SJCRH30 (cell line): ENCODE results near the gene UBA52. TPM values are rescaled to one million over a fixed set of nuclear protein-coding genes. Genes with fewer than 3 reads are reported as not detected.
A peak's percentile ranks its signal among the peaks of the same experiment; 100 is the strongest.

Source experiments
- DNase-seq, 2 experiments: peaks; one replicate each; pipeline ENCODE4 v3.0.0-alpha.2; 2015 to 2020
- H3K27ac ChIP-seq: fragments of 250-450 bp; sonication (Bioruptor Pico); 2 replicates; pipeline ENCODE4 v1.5.1; 2020; ENCODE audit warnings: mild to moderate bottlenecking, moderate library complexity
- H3K27me3 ChIP-seq: fragments of 250-450 bp; sonication (Bioruptor Pico); 2 replicates; pipeline ENCODE4 v1.5.1; 2020; ENCODE audit warnings: mild to moderate bottlenecking, moderate library complexity
- H3K36me3 ChIP-seq: fragments of 250-450 bp; sonication (Bioruptor Pico); 2 replicates; pipeline ENCODE4 v1.5.1; 2020; ENCODE audit warnings: mild to moderate bottlenecking, moderate library complexity
- H3K4me1 ChIP-seq: fragments of 250-450 bp; sonication (Bioruptor Pico); 2 replicates; pipeline ENCODE4 v1.5.1; 2020; ENCODE audit warnings: mild to moderate bottlenecking, moderate library complexity
- H3K4me3 ChIP-seq: fragments of 250-450 bp; sonication (Bioruptor Pico); 2 replicates; pipeline ENCODE4 v1.5.1; 2020; ENCODE audit warnings: mild to moderate bottlenecking, moderate library complexity
- H3K9me3 ChIP-seq: fragments of 250-450 bp; sonication (Bioruptor Pico); replicated peaks from 2 replicates; pipeline ENCODE4 v1.5.1; 2020; ENCODE audit warnings: mild to moderate bottlenecking, moderate library complexity
- total RNA-seq: library from RNA; depleted of rRNA; stranded (reverse); fragments of >200 nt; shearing (Covaris generic); gene quantifications from 2 replicates; pipeline ENCODE4 v1.2.3, GENCODE V29; 2014

UBA52 gene
- total RNA-seq, 1 experiment from 2014 or later: 1,236 TPM

- Histone ChIP-seq H3K9me3 (no peaks in the 10 kb centered on the region), H3K27ac (no peak overlapping the region), H3K27me3 (peaks cover 41% of the 10 kb centered on the region), H3K36me3 (no peaks in the 10 kb centered on the region), H3K4me3 (peak overlapping the region; percentile 52; the same call in 1 of the 2 replicates), H3K4me1 (peaks cover 17% of the 10 kb centered on the region)
- no peak for DNase-seq
Observed at GRCh38 chr19:18605196-18605545, 33.5 kb downstream of the UBA52 start.

DNA sequence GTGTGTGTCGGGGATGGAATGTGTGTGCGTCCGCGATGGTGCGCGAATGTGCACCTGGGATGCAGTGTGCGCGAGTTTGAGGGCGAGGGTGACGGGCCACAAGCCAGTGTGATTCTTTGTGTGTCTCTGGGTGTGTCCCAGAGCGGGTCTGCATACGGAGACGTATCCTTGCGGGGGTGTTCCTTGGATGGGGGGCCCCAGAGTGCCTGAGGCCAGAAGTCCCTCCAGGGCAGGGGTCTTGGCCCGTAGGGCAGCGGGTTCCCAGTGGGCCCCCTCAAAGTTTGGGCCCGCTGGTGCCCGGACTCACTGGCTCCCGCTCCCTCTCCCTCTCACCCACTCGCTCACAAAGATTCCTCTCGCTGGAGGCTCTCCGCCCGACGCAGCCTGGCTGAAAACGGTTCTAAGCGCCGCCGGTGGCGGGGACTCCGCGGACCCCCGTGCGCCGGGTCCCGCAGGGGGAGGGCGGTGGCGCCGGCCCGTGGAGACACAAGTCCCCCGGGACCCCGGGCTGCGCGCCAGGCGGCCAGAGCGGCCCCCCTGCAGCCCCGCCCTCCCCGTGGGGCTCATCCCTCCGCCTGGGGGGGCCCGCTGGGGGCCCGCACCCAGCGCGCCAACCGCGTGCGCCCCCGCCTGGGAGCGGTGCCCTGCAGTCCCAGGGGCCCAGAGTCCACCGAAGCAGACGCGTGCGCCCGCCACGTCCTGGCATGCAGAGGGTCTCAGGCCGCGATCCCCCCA lies 34.1 kb downstream of the UBA52 start:
- peak overlapping the region; percentile 52 for H3K4me3 ChIP-seq
- no peak overlapping the region for H3K27ac ChIP-seq
- H3K36me3 ChIP-seq: no peaks in the 10 kb centered on the region
- peaks cover 22% of the 10 kb centered on the region for H3K4me1 ChIP-seq
- H3K9me3 ChIP-seq: no peaks in the 10 kb centered on the region
- no peak for DNase-seq
- peaks cover 47% of the 10 kb centered on the region for H3K27me3 ChIP-seq

DNA sequence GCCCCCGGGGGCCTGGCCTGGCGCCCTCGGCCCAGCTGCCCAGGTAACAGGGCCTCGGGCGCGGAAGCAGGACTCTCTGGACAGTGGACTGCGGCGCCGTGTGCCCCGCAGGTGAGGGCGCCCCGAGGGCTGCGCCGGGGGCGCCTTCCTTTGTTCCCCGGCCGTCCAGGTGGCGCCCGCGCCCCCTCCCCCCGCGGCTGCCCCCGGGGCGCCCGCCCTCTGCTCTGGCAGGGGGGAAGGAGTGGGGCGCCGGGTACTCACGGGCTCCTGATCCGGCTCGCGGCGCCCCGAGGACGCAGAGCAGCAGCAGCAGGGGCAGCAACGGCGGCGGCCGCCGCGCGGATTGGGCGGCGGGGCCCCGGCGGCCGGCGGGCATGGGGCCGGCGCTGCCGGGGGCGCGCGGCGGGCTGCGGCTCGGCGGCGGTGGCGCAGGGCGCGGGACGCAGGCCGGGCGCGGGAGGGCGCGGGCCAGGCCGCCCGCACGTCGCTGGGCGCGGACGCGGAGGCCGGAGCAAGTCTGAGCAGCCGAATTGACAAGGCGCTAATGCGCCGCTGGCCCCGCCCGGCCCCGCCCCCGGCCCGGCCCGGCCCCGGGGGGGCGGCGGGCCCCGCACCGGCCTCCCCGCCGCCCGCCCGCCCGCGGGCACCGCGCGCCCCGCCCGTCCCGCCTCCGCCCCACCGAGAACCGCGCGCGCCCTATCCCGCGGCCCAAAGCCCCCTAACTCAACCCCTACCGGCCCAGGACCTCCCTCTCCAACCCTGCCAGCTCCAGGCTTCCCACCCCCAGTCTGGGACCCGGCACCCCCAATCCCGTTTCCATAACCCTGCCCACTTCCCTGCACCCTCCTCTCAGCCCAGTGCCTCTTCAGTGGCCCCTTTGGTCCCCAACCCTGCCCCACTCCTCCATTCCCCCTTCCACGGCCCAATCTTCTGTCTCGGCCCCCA lies 34.9 kb downstream of the UBA52 start, which contains the start of gene CRLF1:
Gene CRLF1, minus strand, starts transcription at position 519 of the 945 bp plus-strand sequence. Its CDS starts 143 bp downstream, at position 376.
- DNase-seq: no peak
- peaks cover 53% of the 10 kb centered on the region for H3K27me3 ChIP-seq
- no peak within 1 kb of the TSS for H3K27ac ChIP-seq
- H3K4me1 ChIP-seq: peaks cover 28% of the 10 kb centered on the region
- H3K36me3 ChIP-seq: no peaks in the 10 kb centered on the region
- H3K4me3 ChIP-seq: peak within 1 kb of the TSS; percentile 52
- no peaks in the 10 kb centered on the region for H3K9me3 ChIP-seq

GRCh38 chr19:18607226-18608101 lies 35.8 kb downstream of the UBA52 start:
- Histone ChIP-seq H3K27ac (no peak overlapping the region), H3K4me3 (no peak overlapping the region), H3K36me3 (no peaks in the 10 kb centered on the region), H3K9me3 (no peaks in the 10 kb centered on the region), H3K4me1 (peaks cover 30% of the 10 kb centered on the region), H3K27me3 (peaks cover 62% of the 10 kb centered on the region)
- DNase-seq: no peak

DNA sequence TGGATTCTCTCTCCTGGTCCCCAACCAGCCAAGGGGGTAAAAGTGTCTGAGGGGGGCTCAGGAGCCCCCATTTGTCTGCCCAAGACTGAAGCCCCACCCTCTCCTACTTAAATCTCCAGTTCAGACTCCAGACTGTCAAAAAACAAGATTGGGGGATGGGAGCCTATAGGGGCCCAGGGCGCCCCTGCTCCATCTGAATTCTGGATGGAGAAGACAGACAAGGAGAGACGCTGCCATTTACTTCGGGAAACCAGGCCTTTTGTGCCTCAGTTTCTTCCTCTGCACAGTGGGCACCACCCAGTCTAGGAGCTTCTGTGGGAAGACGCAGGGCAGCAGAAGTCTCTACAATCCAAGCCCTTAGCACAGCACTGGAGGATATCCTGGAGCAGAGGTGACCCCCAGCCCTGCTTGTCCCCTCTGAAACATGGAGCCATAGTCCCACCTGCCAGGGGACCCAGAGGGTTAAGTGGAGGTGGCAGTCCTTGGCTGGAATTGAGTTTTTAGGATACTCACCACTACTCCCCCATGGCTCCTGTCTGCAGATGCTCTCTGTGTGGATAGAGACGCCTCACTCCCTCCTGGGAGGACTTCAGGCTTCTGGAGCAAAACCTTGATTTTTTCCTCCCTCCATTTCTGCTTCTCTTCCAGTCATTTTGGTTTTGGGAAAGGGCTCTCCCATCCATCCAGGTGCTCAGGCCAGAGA lies 36.6 kb downstream of the UBA52 start:
- H3K9me3 ChIP-seq: no peaks in the 10 kb centered on the region
- DNase-seq: no peak
- no peaks in the 10 kb centered on the region for H3K36me3 ChIP-seq
- H3K27me3 ChIP-seq: peaks cover 65% of the 10 kb centered on the region
- H3K4me1 ChIP-seq: peaks cover 28% of the 10 kb centered on the region
- no peak overlapping the region for H3K27ac ChIP-seq
- H3K4me3 ChIP-seq: no peak overlapping the region

- Histone ChIP-seq H3K27me3 (peaks cover 72% of the 10 kb centered on the region), H3K4me1 (peaks cover 27% of the 10 kb centered on the region), H3K27ac (no peak overlapping the region), H3K4me3 (no peak overlapping the region), H3K9me3 (no peaks in the 10 kb centered on the region), H3K36me3 (no peaks in the 10 kb centered on the region)
- DNase-seq: no peak
Observed at GRCh38 chr19:18608805-18609716, 37.4 kb downstream of the UBA52 start.

DNA sequence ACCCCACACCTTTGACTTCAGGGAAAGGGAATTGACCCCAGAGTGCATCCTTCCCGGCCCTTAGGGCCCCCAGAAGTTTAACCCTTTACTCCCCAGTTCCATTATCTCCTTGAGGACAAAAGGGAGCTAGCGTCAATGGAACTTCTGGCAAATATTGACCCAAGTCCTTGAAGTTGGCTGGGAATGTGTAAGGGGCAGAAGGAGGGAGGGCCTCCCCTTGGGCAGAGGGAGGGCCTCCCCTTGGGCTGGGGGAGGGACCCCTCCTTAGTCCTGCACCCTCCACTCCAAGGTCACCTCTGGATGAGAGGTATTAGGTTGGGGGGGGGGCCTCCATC lies 38.0 kb downstream of the UBA52 start:
- Histone ChIP-seq H3K36me3 (no peaks in the 10 kb centered on the region), H3K27me3 (peaks cover 78% of the 10 kb centered on the region), H3K4me3 (no peak overlapping the region), H3K9me3 (no peaks in the 10 kb centered on the region), H3K4me1 (peaks cover 22% of the 10 kb centered on the region), H3K27ac (no peak overlapping the region)
- DNase-seq: no peak

GRCh38 chr19:18610245-18610555 lies 38.5 kb downstream of the UBA52 start:
- Histone ChIP-seq H3K27ac (no peak overlapping the region), H3K9me3 (no peaks in the 10 kb centered on the region), H3K36me3 (no peaks in the 10 kb centered on the region), H3K4me1 (peaks cover 17% of the 10 kb centered on the region), H3K27me3 (peaks cover 80% of the 10 kb centered on the region), H3K4me3 (no peak overlapping the region)
- peak; percentile 33 to 47 for DNase-seq

GRCh38 chr19:18610556-18611326 lies 39.1 kb downstream of the UBA52 start:
- no peak for DNase-seq
- H3K4me3 ChIP-seq: no peak overlapping the region
- H3K27me3 ChIP-seq: peaks cover 78% of the 10 kb centered on the region
- H3K27ac ChIP-seq: no peak overlapping the region
- H3K4me1 ChIP-seq: peaks cover 17% of the 10 kb centered on the region
- H3K36me3 ChIP-seq: no peaks in the 10 kb centered on the region
- H3K9me3 ChIP-seq: no peaks in the 10 kb centered on the region

- no peaks in the 10 kb centered on the region for H3K36me3 ChIP-seq
- H3K27me3 ChIP-seq: peaks cover 78% of the 10 kb centered on the region
- no peaks in the 10 kb centered on the region for H3K9me3 ChIP-seq
- H3K4me1 ChIP-seq: peaks cover 17% of the 10 kb centered on the region
- no peak overlapping the region for H3K27ac ChIP-seq
- no peak for DNase-seq
- H3K4me3 ChIP-seq: no peak overlapping the region
Observed at GRCh38 chr19:18611327-18612050, 39.8 kb downstream of the UBA52 start.

DNA sequence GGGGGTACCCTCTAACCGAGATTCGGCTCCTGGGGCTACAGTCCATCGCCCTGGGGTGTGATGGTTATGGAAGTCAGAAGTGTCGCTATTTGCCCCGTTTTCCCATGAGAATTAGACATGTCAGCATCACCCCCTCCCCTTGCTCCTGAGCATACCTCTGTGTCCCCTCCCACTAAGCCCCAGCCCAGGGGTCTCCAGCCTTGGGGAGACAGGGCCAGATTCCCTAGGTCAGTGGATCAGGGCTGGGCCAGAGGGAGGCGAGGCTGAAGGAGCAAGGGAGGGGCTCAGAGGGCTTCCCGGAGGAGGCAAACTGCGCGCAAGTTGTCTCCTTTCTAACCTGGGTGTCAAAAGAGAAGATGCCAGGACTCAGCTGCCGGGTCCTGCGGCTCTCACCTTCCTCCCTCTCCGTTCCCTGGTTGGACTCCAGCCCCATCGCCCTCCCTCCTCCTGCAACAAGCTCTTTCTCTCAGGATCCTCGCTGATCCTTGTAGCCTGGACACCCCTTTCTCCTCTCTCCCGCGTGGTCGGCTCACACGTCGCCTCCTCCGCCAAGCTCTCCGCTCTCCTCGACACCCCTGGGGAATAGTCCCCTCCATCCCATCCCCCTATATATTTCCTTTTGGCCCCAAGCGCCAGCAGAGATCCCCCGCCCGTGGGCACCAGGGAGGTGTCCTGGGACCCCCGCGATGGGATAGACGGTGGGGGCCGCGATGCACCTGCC lies 40.6 kb downstream of the UBA52 start:
- peaks cover 17% of the 10 kb centered on the region for H3K4me1 ChIP-seq
- DNase-seq: no peak
- peak overlapping the region; percentile 34 for H3K4me3 ChIP-seq
- peaks cover 77% of the 10 kb centered on the region for H3K27me3 ChIP-seq
- H3K27ac ChIP-seq: no peak overlapping the region
- no peaks in the 10 kb centered on the region for H3K9me3 ChIP-seq
- no peaks in the 10 kb centered on the region for H3K36me3 ChIP-seq
